ENCODE results near the gene FASN.

The FASN gene

GRCh38 chr17:82086941-82087906, 10.8 kb downstream of the FASN start:
- Histone ChIP-seq H3K27me3 (ENCODE audit: control insufficient read depth, insufficient read depth, low read length, poor library complexity, severe bottlenecking) (no peaks in the 10 kb centered on the region), H3K36me3 (ENCODE audit: control insufficient read depth, insufficient read depth, low read length) (peaks cover 80% of the 10 kb centered on the region), H3K27ac (ENCODE audit: insufficient read depth, low read depth, low read length, poor library complexity, severe bottlenecking) (no peak overlapping the region), H3K9me3 (ENCODE audit: control insufficient read depth, low read length) (no peaks in the 10 kb centered on the region), H3K4me1 (ENCODE audit: control insufficient read depth, insufficient read depth, low read length) (no peaks in the 10 kb centered on the region), H3K4me3 (ENCODE audit: insufficient read depth, low read depth, low read length) (no peak overlapping the region)
- WGBS, 2 experiments: 94 to 95% methylated on average over 39 of the region's 39 CpGs

DNA sequence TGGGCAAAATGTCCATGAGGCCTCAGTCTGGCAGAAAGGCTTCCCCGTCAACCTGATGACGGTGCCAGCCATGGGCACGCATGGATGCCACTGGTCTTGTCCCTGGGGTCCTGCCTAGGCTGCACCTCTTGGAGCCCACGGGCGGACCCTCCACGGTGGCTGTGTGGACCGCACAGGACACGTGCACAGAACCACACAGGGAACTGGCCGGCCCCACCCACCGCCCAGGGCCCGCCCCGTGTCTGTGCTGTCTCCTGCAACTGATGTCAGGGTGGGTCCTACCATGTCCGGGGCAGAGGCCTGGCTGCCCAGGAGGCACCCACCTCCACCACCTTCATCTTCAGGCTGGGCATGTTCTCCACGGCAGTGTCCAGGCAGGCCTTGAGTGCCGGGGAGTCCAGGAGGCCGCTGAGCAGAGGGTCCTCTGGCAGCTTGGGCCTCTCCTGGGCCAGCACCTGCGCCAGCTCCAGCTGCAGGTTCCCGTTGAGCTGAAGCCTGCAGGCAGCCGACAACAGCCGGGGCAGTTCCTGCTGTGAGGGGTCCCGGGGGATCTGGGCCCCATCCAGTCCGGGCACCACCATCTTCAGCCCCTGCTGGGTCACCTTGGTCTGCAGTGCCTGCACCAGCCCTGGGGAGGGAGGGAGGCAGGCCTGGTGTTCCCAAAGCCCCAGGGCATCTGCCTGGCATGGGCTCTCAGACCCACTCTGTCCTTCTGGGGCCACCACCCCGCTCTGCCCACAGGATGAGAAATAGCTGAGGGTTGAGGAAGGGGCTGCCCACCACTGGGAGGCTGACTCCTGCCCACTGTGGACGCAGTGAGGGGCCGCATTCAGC, 11.9 kb downstream of the FASN start:
- WGBS, 2 experiments: 96 to 97% methylated on average over 25 of the region's 25 CpGs
- Histone ChIP-seq H3K4me3 (ENCODE audit: insufficient read depth, low read depth, low read length) (no peak overlapping the region), H3K36me3 (ENCODE audit: control insufficient read depth, insufficient read depth, low read length) (peaks cover 75% of the 10 kb centered on the region), H3K27ac (ENCODE audit: insufficient read depth, low read depth, low read length, poor library complexity, severe bottlenecking) (no peak overlapping the region), H3K9me3 (ENCODE audit: control insufficient read depth, low read length) (no peaks in the 10 kb centered on the region), H3K27me3 (ENCODE audit: control insufficient read depth, insufficient read depth, low read length, poor library complexity, severe bottlenecking) (no peaks in the 10 kb centered on the region), H3K4me1 (ENCODE audit: control insufficient read depth, insufficient read depth, low read length) (no peaks in the 10 kb centered on the region)

GRCh38 chr17:82085031-82085861, 12.8 kb downstream of the FASN start:
- Histone ChIP-seq H3K27ac (ENCODE audit: insufficient read depth, low read depth, low read length, poor library complexity, severe bottlenecking) (no peak overlapping the region), H3K4me3 (ENCODE audit: insufficient read depth, low read depth, low read length) (no peak overlapping the region), H3K36me3 (ENCODE audit: control insufficient read depth, insufficient read depth, low read length) (peaks cover 75% of the 10 kb centered on the region), H3K9me3 (ENCODE audit: control insufficient read depth, low read length) (no peaks in the 10 kb centered on the region), H3K27me3 (ENCODE audit: control insufficient read depth, insufficient read depth, low read length, poor library complexity, severe bottlenecking) (no peaks in the 10 kb centered on the region), H3K4me1 (ENCODE audit: control insufficient read depth, insufficient read depth, low read length) (no peaks in the 10 kb centered on the region)
- 93 to 96% methylated on average over 49 of the region's 49 CpGs for WGBS, 2 experiments

DNA sequence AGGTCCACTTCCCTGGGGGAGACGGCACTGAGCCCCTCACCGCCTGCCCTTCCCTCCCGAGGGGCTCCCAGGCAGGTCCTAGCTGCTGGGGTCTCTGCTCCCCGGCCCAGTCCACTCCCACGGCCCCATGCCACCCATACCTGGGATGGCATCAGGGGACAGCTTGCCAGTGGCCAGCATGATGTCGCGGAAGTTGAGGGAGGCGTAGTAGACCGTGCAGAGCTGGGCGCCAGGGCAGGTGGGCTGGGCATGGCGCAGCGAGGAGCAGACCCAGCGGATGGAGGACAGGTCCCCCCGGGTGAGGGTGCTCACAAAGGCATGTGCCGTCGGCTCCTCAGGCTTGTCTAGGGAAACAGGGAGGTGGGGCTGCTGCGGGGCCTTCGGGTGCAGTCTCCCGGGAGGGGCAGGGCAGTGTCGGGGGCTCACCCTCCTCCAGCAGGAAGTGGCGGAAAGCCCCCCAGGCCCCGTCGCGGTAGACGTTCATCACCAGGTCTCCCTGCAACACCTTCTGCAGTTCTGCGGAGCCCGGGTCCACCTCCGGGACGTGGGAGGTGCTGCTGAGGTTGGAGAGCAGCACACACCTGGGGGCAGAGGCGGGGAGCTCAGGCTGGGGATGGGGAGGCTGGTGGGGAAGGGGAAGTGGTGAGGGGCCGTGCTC, 13.5 kb downstream of the FASN start:
- Histone ChIP-seq H3K4me3 (ENCODE audit: insufficient read depth, low read depth, low read length) (no peak overlapping the region), H3K27ac (ENCODE audit: insufficient read depth, low read depth, low read length, poor library complexity, severe bottlenecking) (no peak overlapping the region), H3K4me1 (ENCODE audit: control insufficient read depth, insufficient read depth, low read length) (no peaks in the 10 kb centered on the region), H3K27me3 (ENCODE audit: control insufficient read depth, insufficient read depth, low read length, poor library complexity, severe bottlenecking) (no peaks in the 10 kb centered on the region), H3K9me3 (ENCODE audit: control insufficient read depth, low read length) (no peaks in the 10 kb centered on the region), H3K36me3 (ENCODE audit: control insufficient read depth, insufficient read depth, low read length) (peaks cover 75% of the 10 kb centered on the region)
- WGBS, 2 experiments: 95 to 96% methylated on average over 31 of the region's 31 CpGs

GRCh38 chr17:82083533-82084359, 14.3 kb downstream of the FASN start:
- H3K9me3 ChIP-seq (ENCODE audit: control insufficient read depth, low read length): no peaks in the 10 kb centered on the region
- no peaks in the 10 kb centered on the region for H3K4me1 ChIP-seq (ENCODE audit: control insufficient read depth, insufficient read depth, low read length)
- 95 to 96% methylated on average over 55 of the region's 55 CpGs for WGBS, 2 experiments
- H3K4me3 ChIP-seq (ENCODE audit: insufficient read depth, low read depth, low read length): no peak overlapping the region
- H3K27me3 ChIP-seq (ENCODE audit: control insufficient read depth, insufficient read depth, low read length, poor library complexity, severe bottlenecking): no peaks in the 10 kb centered on the region
- peaks cover 67% of the 10 kb centered on the region for H3K36me3 ChIP-seq (ENCODE audit: control insufficient read depth, insufficient read depth, low read length)
- H3K27ac ChIP-seq (ENCODE audit: insufficient read depth, low read depth, low read length, poor library complexity, severe bottlenecking): no peak overlapping the region

- WGBS, 2 experiments: 96% methylated on average over 24 of the region's 24 CpGs
- Histone ChIP-seq H3K27me3 (ENCODE audit: control insufficient read depth, insufficient read depth, low read length, poor library complexity, severe bottlenecking) (no peaks in the 10 kb centered on the region), H3K9me3 (ENCODE audit: control insufficient read depth, low read length) (no peaks in the 10 kb centered on the region), H3K4me1 (ENCODE audit: control insufficient read depth, insufficient read depth, low read length) (no peaks in the 10 kb centered on the region), H3K4me3 (ENCODE audit: insufficient read depth, low read depth, low read length) (no peak overlapping the region), H3K36me3 (ENCODE audit: control insufficient read depth, insufficient read depth, low read length) (peaks cover 63% of the 10 kb centered on the region), H3K27ac (ENCODE audit: insufficient read depth, low read depth, low read length, poor library complexity, severe bottlenecking) (no peak overlapping the region)
Measured at GRCh38 chr17:82083009-82083408, 15.0 kb downstream of the FASN start.

DNA sequence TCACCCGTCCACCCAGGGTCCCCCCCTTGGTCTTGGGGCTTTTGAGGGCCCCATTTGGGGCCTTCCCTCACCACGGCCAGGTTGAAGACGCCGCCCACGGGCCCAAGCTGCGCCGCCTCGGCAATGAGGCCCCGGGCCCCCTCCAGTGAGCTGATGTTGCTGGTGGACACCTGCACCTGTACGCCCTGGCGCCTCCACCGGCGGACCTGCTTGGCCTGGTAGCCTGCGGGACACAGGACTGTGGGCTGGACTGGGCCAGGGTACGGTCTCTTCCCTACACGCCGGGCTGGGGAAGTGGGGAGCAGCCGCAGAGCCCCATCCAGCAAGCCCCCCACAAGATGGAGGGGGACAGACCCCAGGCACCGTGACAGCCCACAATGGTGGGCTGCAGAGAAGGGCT, 15.6 kb downstream of the FASN start:
- Histone ChIP-seq H3K27me3 (ENCODE audit: control insufficient read depth, insufficient read depth, low read length, poor library complexity, severe bottlenecking) (no peaks in the 10 kb centered on the region), H3K4me1 (ENCODE audit: control insufficient read depth, insufficient read depth, low read length) (no peaks in the 10 kb centered on the region), H3K27ac (ENCODE audit: insufficient read depth, low read depth, low read length, poor library complexity, severe bottlenecking) (no peak overlapping the region), H3K9me3 (ENCODE audit: control insufficient read depth, low read length) (no peaks in the 10 kb centered on the region), H3K4me3 (ENCODE audit: insufficient read depth, low read depth, low read length) (no peak overlapping the region), H3K36me3 (ENCODE audit: control insufficient read depth, insufficient read depth, low read length) (peaks cover 61% of the 10 kb centered on the region)
- 96% methylated on average over 19 of the region's 19 CpGs for WGBS, 2 experiments

- no peaks in the 10 kb centered on the region for H3K9me3 ChIP-seq (ENCODE audit: control insufficient read depth, low read length)
- H3K27me3 ChIP-seq (ENCODE audit: control insufficient read depth, insufficient read depth, low read length, poor library complexity, severe bottlenecking): no peaks in the 10 kb centered on the region
- H3K4me3 ChIP-seq (ENCODE audit: insufficient read depth, low read depth, low read length): no peak overlapping the region
- 94 to 96% methylated on average over 22 of the region's 22 CpGs for WGBS, 2 experiments
- no peak overlapping the region for H3K27ac ChIP-seq (ENCODE audit: insufficient read depth, low read depth, low read length, poor library complexity, severe bottlenecking)
- peaks cover 56% of the 10 kb centered on the region for H3K36me3 ChIP-seq (ENCODE audit: control insufficient read depth, insufficient read depth, low read length)
- H3K4me1 ChIP-seq (ENCODE audit: control insufficient read depth, insufficient read depth, low read length): no peaks in the 10 kb centered on the region
Measured at GRCh38 chr17:82081966-82082365, 16.1 kb downstream of the FASN start.

- H3K9me3 ChIP-seq (ENCODE audit: control insufficient read depth, low read length): no peaks in the 10 kb centered on the region
- no peaks in the 10 kb centered on the region for H3K4me1 ChIP-seq (ENCODE audit: control insufficient read depth, insufficient read depth, low read length)
- WGBS, 2 experiments: 96 to 97% methylated on average over 20 of the region's 20 CpGs
- H3K36me3 ChIP-seq (ENCODE audit: control insufficient read depth, insufficient read depth, low read length): peaks cover 52% of the 10 kb centered on the region
- no peak overlapping the region for H3K27ac ChIP-seq (ENCODE audit: insufficient read depth, low read depth, low read length, poor library complexity, severe bottlenecking)
- H3K27me3 ChIP-seq (ENCODE audit: control insufficient read depth, insufficient read depth, low read length, poor library complexity, severe bottlenecking): no peaks in the 10 kb centered on the region
- H3K4me3 ChIP-seq (ENCODE audit: insufficient read depth, low read depth, low read length): no peak overlapping the region
Measured at GRCh38 chr17:82081546-82081945, 16.5 kb downstream of the FASN start.
